Stimulated activated CD4-positive, alpha-beta T cell treated with anti-CD3 and anti-CD28 coated beads, Interleukin-4, amount 100 ng/mL, for 24 hours (primary cell): Measurements from ENCODE around the gene CFAP70.

Source experiments
- DNase-seq: peaks from one replicate; pipeline ENCODE4 v3.0.0-alpha.2; 2020

Gene CFAP70

DNA sequence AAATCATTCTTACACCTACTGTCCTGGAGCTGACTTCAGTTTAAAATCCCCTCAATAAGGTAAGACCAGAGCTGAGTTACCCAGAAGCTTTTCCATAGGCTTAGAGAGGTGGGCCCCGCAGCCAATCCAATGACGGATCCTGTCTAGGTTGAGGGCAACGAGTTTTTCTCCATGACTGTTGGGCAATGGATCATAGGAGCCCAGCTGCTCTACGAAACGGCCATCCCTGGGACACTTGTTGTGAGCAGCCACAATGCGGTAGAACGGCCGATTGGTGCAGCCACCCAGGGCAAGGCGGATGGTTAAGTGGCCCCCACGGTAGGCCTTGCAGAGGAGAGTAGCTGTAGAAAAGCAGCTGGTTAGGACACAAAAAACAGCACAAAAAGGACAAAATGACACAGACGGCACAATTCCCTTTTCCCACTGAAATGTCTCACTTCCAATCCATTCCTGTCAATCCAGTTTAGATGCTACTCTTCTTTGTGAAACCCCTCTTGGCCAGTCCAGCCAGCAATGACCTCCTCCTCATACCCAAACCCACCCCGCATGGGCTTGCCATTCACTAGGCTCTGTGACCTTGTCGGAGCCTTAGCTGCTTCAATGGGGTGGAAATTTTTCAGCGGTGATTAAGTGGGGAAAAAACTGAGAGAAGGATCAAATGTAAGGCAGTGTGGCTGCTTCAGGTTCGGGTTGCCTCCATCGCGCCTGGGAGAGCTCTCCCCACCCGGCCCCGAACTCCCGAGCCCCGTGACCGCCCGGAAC is 106.8 kb downstream of the CFAP70 start:
- peak; percentile 12 for DNase-seq

DNA sequence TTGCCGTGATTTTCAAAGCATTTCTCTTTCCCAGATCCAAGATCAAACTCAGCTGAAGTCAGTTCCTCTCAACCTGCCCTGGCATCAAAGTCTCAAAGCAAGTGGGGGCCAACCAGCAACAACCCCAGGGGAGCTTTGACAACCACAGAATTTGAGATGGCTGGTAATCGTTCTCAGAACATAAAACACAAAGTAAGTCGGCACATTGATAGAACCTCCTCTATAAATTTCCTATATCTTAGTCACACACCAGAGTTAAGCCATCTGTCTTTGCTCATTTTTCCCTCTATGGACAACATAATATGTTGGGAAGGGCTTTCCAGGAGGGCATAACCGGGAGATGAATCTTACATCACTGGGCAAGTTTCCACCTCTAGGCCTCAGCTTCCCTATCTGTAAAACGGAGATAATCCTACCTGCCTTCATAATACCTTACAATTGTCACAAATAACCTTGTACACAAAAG is 110.4 kb downstream of the CFAP70 start:
- DNase-seq, result no peak

DNA sequence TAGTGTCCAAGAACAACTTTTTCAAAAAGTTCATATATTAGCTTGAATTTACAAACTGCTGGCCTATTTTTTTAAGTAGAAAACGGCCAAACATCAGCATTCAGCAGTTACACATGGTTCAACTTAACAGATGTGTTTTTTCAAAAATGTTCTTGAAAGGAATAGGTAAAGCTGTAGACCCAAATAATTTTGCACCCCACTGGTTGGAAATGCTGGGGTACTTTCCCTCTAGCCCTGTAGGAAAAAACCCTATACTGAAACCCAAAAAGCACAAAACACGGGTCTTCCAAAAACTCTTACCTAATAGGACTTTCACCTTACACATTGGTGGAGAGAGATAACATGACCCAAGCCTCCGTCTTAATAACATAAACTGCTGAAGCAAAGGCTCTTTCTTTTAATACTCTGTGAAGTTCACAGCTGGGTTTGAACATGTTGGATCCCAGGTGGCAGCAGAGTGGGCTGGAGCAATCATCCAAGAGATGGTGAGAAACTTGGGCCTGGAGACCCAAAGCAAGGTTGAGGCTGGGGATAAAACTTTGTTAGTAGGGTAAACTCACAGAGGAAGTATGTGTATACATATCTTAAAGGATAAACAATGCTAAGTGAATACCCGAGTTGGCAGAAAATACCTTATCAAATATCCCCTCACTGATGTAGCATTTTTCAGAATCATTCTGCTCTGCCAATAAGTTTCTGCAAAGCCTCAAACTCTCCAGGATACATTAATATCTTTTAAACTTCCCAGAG is 111.0 kb downstream of the CFAP70 start:
- no peak for DNase-seq

DNA sequence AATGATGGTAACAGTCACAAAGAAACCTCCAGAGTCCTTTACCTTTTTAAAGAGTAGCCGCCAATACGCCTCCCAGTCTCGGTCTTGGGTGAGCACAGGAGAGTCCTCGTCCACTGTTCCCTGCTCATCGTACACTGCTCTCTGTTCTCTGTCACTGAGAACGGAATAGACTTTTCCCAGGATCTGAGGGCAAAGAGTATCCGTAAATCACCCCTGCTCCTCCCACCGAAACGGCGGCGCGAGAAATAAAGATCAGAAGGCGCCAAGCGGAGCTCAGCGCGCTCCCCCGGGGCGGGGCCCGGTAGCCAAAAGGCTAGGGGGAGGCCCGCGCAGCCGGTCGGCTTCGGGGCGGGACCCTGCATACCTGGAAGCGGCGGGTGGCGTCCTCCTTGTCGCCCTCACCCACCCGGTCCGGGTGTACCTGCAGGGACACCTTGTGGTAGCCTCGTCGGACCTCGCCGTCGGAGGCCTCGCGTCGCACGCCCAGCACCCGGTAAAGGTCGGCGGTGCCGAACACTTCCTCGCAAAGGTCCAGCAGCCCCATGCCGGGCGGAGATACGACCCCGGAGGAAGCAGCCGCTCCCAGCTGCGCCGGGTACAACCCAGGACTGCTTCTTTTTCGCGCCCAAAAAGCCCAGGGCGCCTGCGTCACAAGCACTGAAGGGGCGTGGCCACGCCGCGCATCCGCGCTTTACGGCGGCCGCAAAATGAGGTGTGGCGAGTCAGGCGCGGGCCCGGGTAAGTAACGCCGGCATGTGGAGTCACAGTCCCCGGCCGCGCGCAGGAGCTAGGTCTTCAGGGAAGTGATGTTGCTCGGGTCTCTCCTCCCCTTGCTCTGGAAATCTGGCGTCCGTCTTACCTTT is 111.8 kb downstream of the CFAP70 start, which contains the start of gene DNAJC9:
TSS of gene DNAJC9 (minus strand) at position 610 of the 863 bp plus-strand sequence. CDS start at position 544, 66 bp downstream.
- peak; percentile 97 for DNase-seq

DNA sequence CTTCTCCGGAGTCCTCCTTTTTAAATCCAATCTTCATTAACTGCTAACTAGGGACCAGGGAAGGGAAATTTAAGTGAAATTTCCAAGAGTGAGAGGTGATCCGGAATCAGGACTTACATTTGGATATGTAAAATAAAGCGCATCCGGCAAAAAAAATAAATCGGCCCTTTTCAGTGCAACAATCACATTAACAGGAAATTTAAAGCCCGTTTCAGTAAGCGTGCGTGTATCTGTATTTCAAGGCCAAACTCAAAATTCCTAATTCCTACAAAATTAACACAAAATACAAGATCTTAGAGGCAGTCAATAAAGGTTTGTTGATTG is 112.4 kb downstream of the CFAP70 start:
- DNase-seq, result no peak

DNA sequence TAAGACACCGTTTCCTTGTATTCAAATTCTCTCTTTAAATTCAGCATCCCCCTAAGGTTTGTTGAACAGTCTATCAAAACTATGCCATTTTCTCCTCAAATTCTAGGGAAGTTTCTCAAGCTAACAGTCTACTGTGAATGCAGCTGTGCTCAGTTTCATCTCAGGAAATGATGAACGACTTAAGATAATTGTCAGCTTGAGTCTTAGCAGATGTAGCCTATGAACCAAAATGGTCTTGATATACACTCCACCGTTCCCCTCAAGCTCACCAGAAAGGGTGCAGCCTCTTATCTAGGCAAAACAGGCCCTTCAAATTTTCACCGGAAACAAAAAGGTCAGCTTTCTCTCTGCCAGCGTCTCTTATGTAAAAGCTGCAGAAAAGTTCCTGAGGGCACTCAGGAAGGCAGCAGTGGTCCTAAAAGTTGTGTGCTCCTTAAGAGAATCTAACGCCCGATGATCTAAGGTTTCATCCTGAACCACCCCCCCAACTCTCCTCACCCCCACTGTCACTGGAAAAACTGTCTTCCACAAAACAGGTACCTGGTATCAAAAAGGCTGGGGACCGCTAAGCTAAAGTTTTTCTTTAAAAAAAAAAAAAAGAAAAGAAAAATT is 113.7 kb downstream of the CFAP70 start:
- DNase-seq, result no peak

DNA sequence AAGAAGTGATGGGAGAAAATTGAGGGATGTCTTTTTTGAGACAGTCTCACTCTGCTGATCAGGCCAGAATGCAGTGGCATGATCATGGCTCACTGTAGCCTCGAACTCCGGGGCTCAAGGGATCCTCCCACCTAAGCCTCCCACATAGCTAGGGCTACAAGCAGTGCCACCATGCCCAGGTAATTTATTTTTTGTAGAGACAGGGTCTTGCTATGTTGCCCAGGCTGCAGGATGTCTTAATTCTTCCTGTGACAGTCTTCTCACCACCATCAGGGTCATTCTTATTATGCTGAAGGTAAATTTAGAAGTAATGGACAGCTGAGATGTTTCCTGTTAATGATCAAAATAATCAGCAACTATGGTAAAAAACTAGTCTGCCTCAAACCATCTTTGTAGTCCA is 118.8 kb downstream of the CFAP70 start:
- no peak for DNase-seq

DNA sequence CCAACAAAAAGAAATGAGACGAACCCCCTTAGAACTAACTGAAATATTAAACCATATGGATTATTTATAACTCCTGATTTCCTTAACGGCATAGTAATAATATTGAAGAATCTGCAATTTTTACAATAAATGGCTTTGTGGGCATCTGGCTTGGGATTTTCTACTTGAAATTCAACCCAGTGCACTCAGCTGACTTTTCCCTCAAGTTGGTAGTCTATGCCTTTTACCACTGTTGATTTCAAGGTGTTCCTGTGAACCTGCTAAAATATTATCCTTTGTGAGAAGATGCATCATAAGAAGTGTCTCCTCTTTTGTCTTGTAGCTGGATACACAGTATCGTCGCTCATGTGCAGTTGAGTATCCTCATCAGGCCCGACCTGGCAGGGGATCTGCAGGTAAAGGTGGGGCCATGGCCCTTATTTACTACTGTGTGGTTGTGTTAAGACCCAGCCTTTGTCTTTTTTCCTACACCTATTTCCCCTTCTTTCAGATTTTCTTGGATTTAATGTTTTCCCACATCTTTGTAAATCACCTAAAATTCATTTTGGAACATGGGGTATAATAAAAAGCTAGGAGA is 119.6 kb downstream of the CFAP70 start:
- no peak for DNase-seq

DNA sequence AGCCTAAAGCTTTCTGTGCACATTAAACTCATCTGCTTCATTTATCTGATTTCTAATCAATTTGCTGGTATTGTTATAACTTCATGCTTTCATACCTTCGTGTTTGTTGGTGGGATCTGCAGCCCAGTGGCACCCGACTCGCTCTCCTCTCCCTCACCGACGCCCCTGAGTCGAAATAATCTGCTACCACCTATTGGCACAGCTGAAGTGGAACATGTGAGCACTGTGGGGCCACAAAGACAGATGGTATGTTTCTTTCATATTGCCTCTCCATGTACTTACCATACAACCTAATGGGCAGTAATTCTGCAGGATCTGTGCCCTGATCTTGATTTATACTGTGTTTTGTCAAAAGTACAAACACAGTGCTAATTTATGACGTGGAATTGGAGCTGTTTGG is 124.0 kb downstream of the CFAP70 start:
- no peak for DNase-seq

DNA sequence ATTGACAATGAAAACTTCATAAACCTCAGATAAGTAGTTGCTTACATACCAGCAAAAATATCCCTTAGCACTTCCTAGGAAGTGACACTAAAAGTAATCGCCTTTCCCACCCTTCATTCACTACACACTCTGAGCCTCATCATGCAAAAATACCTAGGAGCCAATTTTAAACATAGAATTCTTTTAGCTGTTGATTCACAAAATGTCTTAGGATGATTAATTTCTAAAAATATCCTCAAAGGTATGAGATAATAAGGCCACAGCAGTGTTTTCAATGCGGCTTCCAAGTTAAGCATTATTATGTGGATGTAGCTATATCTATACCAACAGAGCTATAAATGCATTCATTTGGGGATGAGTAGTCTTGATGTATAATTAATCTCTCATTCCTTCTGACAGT is 124.8 kb downstream of the CFAP70 start:
- DNase-seq, result no peak

DNA sequence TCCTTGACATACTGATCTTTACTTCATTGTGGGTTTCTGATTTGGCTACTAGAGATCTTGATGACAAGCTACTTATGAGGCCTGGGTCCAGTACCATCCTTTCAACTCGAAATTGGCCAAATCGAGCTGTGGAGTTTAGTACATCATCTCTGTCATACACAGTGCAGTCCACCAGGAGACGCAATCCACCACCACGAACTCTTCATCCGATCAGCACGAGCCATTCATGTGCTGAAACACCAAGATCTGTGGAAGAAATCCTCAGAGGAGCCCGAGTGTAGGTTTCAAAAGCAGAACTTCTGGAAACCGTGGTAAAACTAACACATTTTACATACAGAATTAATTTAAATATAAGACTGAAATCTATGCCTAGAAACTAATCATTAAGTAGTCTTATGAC is 125.8 kb downstream of the CFAP70 start:
- DNase-seq, result no peak

DNA sequence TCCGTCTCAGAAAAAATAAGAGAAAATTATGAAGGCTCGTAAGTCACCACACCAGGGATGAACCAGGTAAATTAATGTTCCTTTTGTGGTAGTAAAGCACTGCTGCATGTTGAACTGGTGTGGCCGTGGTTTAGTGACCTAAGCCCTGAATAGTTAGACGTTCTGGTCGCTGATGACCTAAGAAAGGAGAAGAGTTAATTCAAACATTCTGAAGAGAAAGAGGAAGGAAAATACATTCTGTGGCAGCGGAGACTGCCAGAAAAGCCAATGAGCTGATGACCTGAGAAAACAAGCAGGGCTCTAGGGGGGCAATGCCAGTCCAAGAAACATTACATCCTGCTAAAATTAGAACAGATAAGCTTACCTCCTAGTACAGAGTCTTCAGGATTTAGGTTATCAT is 129.1 kb downstream of the CFAP70 start:
- DNase-seq, result no peak

DNA sequence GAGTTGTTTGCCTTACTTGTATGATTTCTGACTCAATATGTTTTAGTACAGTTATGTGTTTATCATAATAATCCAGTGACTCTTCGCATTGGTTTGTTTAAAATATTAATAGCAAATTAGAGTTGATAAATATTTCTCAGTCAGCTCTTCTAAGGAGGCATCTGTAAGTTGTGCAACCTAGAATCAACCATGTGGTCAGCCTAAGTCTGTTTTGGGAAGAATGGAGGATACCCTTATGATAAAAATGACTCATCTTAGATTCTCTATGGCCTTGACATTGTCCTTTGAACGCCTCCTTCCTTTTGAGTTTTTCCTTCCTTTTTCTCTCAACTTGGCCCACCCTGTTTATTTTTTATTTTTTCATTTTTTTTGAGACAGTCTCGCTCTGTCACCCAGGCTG is 130.4 kb downstream of the CFAP70 start:
- no peak for DNase-seq

DNA sequence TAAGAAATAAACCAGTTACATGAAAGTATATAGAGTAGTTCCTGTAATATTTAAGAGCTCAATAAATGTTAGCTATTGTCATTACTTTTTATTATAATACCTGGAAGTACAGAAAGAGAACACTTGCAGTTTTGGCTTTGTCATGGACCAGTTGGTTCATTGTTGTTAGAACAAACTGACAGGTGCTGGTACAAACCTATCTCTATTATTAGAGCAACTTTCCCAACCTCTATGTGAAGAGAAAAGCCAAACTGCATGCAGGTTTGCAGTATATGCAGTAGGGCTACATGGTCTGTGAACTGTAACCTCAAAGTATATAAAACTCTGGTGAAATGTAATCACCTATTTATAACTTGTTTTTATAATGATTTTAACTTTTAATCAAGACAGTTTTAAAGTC is 132.0 kb downstream of the CFAP70 start:
- no peak for DNase-seq

DNA sequence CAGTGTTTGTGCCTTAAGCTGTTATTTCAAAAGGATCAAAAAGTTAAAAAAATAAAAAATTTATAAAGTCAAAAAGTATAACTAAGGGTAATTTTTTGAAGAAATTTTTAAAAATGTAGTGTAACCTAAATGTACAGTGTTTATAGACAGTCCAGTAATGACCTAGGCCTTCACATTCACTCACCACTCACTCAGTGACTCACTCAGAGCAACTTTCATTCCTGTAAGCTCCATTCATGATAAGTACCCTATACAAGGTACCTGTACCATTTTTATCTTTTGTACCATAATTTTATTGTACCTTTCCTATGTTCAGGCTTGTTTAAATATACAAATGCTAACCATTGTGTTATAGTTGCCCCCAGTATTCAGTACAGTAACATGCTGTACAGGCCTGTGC is 133.1 kb downstream of the CFAP70 start:
- no peak for DNase-seq

DNA sequence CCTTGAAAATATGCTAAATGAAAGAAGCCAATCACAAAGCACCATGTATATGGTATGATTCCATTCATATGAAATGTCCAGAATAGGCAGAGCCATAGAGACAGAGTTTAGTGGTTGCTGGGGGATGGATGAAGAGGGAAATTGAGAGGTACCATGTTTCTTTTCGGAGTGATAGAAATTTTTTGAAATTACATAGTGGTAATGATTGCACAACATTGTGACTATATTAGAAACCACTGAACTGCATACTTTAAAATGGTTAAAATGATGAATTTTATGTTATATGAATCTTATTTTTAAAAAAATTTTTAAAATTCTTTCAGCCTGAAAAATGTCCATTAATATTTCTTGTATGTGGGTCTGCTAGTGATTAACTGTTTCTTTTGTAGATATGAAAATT is 137.7 kb downstream of the CFAP70 start:
- DNase-seq, result no peak

DNA sequence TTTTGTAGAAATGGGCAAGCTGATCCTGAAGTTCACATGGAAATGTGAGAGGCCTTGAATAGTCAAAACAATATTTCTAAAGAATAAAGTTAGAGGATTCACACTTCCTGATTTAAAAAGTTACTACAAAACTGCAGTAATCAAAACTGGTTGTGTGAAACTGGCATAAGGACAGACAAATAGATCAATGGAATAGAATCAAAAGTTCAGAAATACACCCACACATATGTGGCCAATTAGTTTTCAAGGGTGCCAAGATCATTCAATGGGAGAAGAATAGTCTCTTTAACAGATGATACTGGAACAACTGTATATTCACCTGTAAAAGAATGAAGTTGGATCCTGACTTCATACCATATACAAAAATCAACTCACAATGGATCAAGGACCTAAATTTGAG is 139.3 kb downstream of the CFAP70 start:
- DNase-seq, result no peak

DNA sequence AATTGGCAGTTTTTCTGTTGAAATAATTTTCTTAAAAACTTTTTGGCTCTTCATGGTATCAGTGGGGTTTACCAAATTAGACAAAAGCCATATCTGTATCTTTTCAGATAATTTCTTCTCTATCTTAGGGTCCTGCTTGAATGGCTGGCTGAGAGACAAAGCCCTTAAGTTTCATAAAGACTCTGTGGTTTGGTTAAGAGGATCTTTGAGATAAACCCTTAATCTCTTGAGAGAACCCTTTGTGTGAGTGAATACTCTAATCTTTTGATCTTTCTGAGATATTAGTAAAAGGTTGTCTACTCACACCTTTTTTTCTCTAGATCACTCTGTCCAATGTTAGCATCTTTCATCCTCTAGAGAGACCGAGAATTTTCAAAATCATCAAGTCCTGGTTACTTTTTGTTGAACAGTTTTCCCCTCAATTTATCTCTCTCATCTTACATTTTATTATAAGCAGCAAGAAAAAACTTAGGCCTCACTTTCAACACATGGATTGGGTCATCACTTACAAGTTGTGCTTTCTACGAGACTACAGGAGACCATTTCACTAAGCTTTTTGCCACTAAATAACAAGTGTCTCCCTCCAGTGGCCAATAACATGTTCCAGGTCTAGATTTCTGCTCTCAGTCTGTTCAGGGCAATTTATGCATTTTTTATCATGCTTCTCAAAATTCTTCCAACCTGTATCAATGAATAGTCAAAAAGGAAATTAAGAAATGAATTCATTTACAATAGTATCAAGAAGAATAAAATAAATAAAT is 140.1 kb downstream of the CFAP70 start:
- DNase-seq, result no peak

DNA sequence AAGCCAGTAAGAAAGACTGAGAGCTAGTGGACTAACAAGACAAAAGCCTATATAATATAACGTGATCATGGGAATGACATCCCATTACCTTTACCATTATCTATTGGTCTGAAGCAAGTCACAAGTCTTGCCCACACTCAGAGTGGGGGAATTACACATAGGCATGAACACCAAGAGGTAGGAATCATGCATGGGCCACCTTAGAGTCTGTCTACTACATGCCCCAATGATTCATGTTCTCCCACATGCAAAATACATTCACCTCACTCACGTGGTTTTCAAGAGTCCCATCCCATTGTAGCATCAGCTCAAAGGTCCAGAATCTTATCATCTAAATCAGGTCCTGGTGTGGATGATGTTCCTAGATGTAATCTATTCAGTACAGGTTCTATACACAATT is 141.0 kb downstream of the CFAP70 start:
- DNase-seq, result no peak

DNA sequence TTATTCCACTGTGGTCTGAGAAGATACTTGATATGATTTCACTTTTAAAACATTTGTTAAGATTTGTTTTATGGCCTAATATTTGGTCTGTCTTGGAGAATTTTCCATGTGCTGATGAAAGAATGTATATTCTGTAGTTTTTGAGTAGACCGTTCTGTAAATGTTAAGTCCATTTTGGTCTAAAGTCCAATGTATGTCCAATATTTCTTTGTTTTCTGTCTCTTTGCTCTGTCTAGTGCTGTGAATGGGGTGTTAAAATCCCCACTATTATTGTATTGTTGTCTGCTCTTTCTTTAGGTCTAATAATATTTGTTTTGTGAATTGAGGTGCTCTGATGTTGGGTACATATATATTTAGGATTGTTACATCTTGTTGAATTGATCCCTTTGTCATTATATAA is 142.9 kb downstream of the CFAP70 start:
- no peak for DNase-seq

DNA sequence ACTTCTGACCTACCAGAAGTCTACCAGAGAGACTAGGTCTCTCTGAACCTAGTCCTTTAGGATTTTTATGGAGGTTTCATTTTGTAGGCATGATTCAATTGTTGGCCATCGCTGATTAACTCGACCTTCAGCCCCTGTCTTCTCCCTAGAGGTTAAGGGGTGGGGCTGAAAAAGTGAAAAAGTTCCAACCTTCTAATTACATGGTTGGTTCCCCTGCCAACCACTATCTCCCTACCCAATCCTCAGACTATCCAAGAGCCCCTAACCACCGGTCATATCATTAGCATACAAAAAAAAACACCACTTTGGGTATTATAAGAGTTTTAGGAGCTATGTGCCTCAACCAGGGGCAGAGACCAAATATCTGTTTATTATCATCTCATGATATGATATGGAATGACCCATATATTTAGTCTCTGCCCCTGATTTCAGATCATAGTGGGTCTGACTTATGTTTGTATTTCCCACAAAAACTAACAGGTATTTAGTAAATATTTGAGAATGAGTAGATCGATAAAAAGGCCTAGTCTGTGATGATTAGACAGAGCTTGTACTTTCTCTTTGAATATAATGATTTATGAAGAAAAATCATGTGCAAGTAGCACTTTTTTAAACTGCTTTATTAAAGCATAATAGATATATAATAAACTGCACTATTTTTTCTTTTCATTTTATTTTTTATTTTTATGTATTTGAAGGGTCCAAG is 147.4 kb downstream of the CFAP70 start:
- no peak for DNase-seq
